GM10266 (cell line): ENCODE results near the gene GFRA1.

Experiments
- DNase-seq: peaks from one replicate; pipeline ENCODE4 v3.0.0; 2012; ENCODE audit errors: extremely low spot score
- CTCF ChIP-seq: IDR thresholded peaks from 2 replicates; pipeline ENCODE4 v1.5.1; 2012; ENCODE audit warnings: mild to moderate bottlenecking, low read depth; ENCODE audit not compliant: control insufficient read depth, insufficient read depth; ENCODE audit errors: missing control alignments

Gene GFRA1

DNA sequence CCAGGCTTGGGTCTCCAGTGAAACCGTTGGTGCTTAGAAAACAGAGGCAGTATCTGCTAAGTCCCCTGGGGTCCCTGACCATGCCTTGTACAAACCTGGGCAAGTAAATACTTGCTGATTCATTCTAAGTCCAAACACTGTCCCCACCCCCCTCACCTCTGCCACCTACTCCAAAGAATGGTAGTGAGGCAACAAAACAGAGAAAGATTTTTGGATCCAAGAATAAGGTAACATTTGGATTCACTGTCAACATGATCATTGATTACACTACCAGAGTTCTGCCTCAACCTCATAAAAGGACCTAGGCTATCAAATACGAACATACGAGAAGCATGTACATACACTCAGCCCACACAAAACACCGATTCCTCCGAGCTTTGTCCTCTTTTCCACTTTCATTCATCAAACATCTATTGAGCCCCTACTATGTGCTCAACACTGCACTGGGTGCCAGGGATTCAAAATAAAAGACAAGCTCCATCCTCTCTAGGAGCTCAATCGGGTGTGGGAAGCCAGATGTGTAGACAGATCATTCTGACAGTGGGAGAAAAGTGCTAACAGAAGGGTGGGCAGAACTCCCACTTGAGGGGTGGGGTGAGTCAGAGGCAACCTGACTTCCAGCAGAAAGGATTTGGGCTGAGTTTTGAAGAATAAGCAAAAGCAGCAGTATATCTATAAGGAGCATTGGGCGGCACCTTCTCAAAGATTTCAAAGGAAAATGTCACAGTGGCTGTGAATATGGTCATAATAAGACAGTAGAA is 71.2 kb downstream of the GFRA1 start:
- DNase-seq, result no peak
- TF ChIP-seq CTCF, result no peak

DNA sequence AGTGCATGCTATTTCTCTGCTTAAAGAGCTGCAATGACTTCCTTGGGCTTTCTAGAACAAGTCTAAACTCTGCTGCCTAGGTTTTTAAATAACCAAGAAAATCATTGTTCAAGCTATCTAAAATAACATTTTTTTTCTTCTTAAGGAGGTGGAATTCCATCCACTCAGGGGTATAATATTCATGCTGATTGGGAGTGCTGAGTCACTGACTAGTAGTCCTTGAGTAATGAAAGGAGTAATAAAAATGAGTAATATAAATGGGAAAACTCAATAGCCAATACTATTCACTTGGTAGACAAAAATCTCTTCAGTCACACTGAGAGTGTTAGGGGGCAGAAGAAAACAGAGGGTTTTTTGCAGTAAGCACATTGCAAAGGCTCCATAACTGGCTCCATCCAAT is 72.0 kb downstream of the GFRA1 start:
- TF ChIP-seq CTCF, result no peak
- no peak for DNase-seq

DNA sequence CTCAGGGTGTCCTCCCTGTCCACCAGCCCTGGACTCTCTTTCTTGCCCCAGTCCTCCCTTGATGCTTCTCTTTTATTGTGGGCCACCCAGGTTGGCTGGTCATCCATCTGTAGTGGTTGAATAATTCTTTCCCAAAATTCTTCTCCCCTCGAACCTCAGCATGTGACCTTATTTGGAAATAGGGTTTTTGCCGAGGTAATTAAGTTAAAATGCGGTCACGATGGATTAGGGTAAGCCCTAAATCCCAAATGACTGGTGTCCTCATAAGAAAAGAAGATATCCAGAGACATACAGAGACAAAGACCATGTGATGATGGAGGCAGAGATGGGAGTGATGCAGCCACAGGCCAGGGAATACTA is 74.3 kb downstream of the GFRA1 start:
- DNase-seq, result no peak
- no peak for TF ChIP-seq CTCF

DNA sequence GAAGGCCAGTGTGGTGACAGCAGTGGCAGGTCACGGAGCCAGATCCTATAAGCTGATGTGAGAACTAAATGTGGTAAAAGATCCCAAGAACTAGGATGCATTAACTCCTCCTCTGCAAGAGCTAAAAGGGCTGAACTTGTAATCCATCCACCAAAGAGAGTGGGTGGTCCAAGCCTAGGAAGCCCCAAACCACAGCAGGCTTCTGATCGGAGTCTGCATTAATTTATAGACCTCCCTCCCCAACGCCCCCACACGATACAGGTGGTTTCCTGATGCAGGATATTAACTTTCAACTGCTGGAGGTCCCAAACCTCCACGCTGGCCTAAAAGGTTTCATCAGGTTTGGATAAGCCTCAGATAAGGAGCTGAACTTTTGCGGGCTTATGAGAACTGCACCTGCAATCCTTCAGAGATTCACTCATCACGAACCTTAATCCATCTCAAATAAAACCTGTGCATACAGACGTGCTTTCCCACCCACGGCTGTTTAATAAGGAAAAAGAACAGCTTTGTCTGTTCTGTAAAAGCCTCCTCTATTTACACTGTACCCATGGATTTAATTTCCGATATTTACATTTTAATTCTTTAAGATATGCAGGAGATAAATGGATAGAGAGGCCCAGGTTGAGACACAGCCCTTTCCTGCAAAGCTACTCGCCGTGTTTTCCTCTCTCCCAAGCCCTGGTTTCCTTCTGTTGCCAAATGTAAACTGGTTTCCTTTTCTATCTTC is 74.9 kb downstream of the GFRA1 start:
- no peak for TF ChIP-seq CTCF
- DNase-seq, result no peak

DNA sequence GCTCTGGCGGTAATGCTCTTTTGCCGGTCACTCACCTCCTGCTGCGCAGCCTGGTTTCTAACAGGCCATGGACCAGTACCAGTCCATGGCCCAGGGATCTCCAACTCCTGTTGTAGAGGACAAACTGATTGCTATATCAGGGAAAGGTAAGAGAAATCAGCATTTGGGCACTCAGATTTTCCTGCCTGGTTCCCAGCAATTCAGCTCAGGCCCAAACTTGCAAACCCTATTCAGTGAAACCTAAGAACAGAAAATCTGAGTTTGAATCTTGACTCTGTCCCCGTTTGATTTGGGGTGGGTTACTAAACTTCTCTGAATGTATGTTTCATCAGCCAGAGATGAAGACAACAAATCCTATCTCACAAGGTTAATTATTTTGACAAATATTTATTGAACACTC is 77.4 kb downstream of the GFRA1 start:
- TF ChIP-seq CTCF, result no peak
- no peak for DNase-seq

- TF ChIP-seq CTCF, result no peak
- no peak for DNase-seq
These were observed 78.0 kb downstream of the GFRA1 start for GRCh38 chr10:116195039-116195438.

DNA sequence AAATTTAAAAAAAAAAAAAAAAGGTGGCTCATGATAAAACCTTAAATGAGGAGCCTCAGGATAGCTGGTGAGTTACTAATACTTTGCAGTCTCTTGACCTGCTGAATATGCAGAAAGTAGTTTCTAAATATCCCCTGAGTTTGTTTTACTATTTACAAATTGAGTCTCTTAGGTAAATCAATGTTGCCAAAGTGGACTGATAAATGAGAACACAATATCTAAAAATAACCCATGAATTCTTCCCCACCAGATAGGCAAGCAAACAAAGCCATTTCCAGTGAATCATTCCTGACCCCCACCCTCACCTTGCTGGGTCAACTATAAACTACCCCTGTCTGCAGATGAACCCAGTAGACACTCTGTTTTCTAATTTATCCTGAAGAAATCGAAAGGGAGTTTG is 78.9 kb downstream of the GFRA1 start:
- DNase-seq, result no peak
- no peak for TF ChIP-seq CTCF
